Stomach (tissue), 4 donors: ENCODE data around the gene HIGD2A.

Source experiments
- POLR2A ChIP-seq, 4 donors: fragments of 450-650 bp; IDR thresholded peaks; one replicate each; pipeline ENCODE4 v1.6.1; 2016; ENCODE audit warnings: antibody characterized with exemption in 4 of 4, control low read depth in 2 of 4, mild to moderate bottlenecking in 1 of 4, moderate library complexity in 1 of 4
- POLR2AphosphoS5 ChIP-seq, 3 donors: sonication (generic); formaldehyde crosslinking; IDR thresholded peaks; one replicate each; pipeline ENCODE4 v1.6.1; 2016; ENCODE audit warnings: antibody characterized with exemption in 3 of 3

- TF ChIP-seq POLR2A (IDR thresholded peaks at IDR 0.05) (no peak), POLR2AphosphoS5 (IDR thresholded peaks at IDR 0.05) (no peak)
Observed at GRCh38 chr5:176359658-176360057, 28.9 kb upstream of the HIGD2A start.
